Melanocyte of skin (primary cell): ENCODE data around the gene FAU. TPM values are rescaled to one million over a fixed set of nuclear protein-coding genes. Genes with fewer than 3 reads are reported as not detected.

Experiments used
- small RNA-seq, 2 donors: library from RNA; depleted of rRNA; stranded (forward); fragments of <200 nt; gene quantifications; one replicate each; pipeline ENCODE3, GENCODE V24; 2012
- total RNA-seq, 2 donors: library from RNA; depleted of rRNA; stranded (reverse); fragments of >200 nt; gene quantifications; 2 replicates each; pipeline ENCODE4 v1.2.3, GENCODE V29; 2012

Gene FAU
- 100 to 1,000 TPM; 127 to 221 TPM for total RNA-seq

GRCh38 chr11:65121865-65122696 lies at the start of gene FAU, which contains the start of gene MRPL49:
Gene FAU, minus strand, starts transcription at chr11:65122134. Its CDS starts 321 bp downstream, at chr11:65121813.
Gene MRPL49, plus strand, starts transcription at chr11:65122321. Its CDS starts 26 bp downstream, at chr11:65122347.

GRCh38 chr11:65170058-65170534 lies 48.2 kb upstream of the FAU start, which contains the start of gene SPDYC:
Gene SPDYC, plus strand, starts transcription at chr11:65170233. Its CDS starts 1,125 bp downstream, at chr11:65171358.

GRCh38 chr11:65134240-65134951 lies 12.5 kb upstream of the FAU start, which contains the start of gene SYVN1:
Gene SYVN1, minus strand, starts transcription at chr11:65134519. Its CDS starts 918 bp downstream, at chr11:65133601.

GRCh38 chr11:65117206-65118096 lies 4.5 kb downstream of the FAU start, which contains the start of gene ZNHIT2:
Gene ZNHIT2, minus strand, starts transcription at chr11:65117701. Its CDS starts 48 bp downstream, at chr11:65117653.

GRCh38 chr11:65111744-65112545 lies 10.0 kb downstream of the FAU start, which contains the start of gene TM7SF2:
Gene TM7SF2, plus strand, starts transcription at chr11:65111872. Its CDS starts 144 bp downstream, at chr11:65112016.

GRCh38 chr11:65095974-65096806 lies 25.7 kb downstream of the FAU start, which contains the start of gene VPS51:
Gene VPS51, plus strand, starts transcription at chr11:65096214. Its CDS starts 37 bp downstream, at chr11:65096251.

GRCh38 chr11:65083834-65084597 lies 37.9 kb downstream of the FAU start, which contains the start of the genes CDCA5 and ZFPL1:
Gene CDCA5, minus strand, starts transcription at chr11:65084040. Its CDS starts 62 bp downstream, at chr11:65083978.
Gene ZFPL1, plus strand, starts transcription at chr11:65084222. Its CDS starts 477 bp downstream, at chr11:65084699.

Small RNA genes lying within 50 kb of the gene (small RNA-seq; reads per million reads assigned to genes)
- gene HIGD1AP10 = 0 reads per million in 2 donors
- gene PDCL2P2 = 0 reads per million in 2 donors
- 8.9 to 14.1 reads per million in 2 donors for gene RNU2-23P

Other genes starting within 250 kb of the FAU start
- 10 to 100 TPM; 16.2 to 49.0 TPM for gene EHD1, start 243.5 kb downstream of the FAU start, total RNA-seq
- gene ATG2A, start 204.9 kb downstream of the FAU start, total RNA-seq = 10 to 100 TPM; 22.3 to 58.5 TPM
- gene PPP2R5B, start 197.4 kb downstream of the FAU start, total RNA-seq = 10 to 100 TPM in 1 of 2 donors, 1 to 10 TPM in 1; 9.0 to 29.9 TPM
- gene GPHA2, start 186.2 kb downstream of the FAU start, total RNA-seq = not detected
- gene MAJIN, start 150.0 kb downstream of the FAU start, total RNA-seq = not detected
- gene BATF2, start 125.2 kb downstream of the FAU start, total RNA-seq = 10 to 100 TPM; 10.7 to 29.0 TPM
- 100 to 1,000 TPM; 112 to 138 TPM for gene ARL2, start 108.0 kb downstream of the FAU start, total RNA-seq
- gene SNX15, start 94.7 kb downstream of the FAU start, total RNA-seq = 1 to 10 TPM; 9.3 to 9.6 TPM
- 10 to 100 TPM; 10.3 to 25.0 TPM for gene SAC3D1, start 80.9 kb downstream of the FAU start, total RNA-seq
- gene NAALADL1, start 63.6 kb downstream of the FAU start, total RNA-seq = 10 to 100 TPM in 1 of 2 donors, 1 to 10 TPM in 1; 5.7 to 11.7 TPM
- 10 to 100 TPM; 11.4 to 29.6 TPM for gene CDCA5, start 38.1 kb downstream of the FAU start, total RNA-seq
- 10 to 100 TPM; 32.0 to 33.0 TPM for gene ZFPL1, start 37.9 kb downstream of the FAU start, total RNA-seq
- gene VPS51, start 25.9 kb downstream of the FAU start, total RNA-seq = 10 to 100 TPM; 78.5 to 78.6 TPM
- gene TM7SF2, start 10.3 kb downstream of the FAU start, total RNA-seq = 1 to 10 TPM; 9.3 TPM
- gene ZNHIT2, start 4.4 kb downstream of the FAU start, total RNA-seq = 10 to 100 TPM; 13.1 to 16.7 TPM
- 10 to 100 TPM; 59.2 to 59.6 TPM for gene MRPL49, start 187 bp upstream of the FAU start, total RNA-seq
- 10 to 100 TPM; 16.0 to 18.6 TPM for gene SYVN1, start 12.4 kb upstream of the FAU start, total RNA-seq
- not detected for gene SPDYC, start 48.1 kb upstream of the FAU start, total RNA-seq
- gene CAPN1, start 59.8 kb upstream of the FAU start, total RNA-seq = 100 to 1,000 TPM; 101 to 111 TPM
- 10 to 100 TPM; 18.6 to 37.3 TPM for gene POLA2, start 139.8 kb upstream of the FAU start, total RNA-seq
- gene CDC42EP2, start 192.7 kb upstream of the FAU start, total RNA-seq = 1 to 10 TPM in 1 of 2 donors, under 1 TPM in 1; 0.34 to 3.0 TPM
- gene DPF2, start 211.7 kb upstream of the FAU start, total RNA-seq = 10 to 100 TPM; 43.7 to 45.6 TPM
- under 1 TPM; under 0.01 to 0.33 TPM for gene TIGD3, start 232.6 kb upstream of the FAU start, total RNA-seq